H1 (cell line): ENCODE data around the gene EXD1. TPM values are rescaled to one million over a fixed set of nuclear protein-coding genes. Genes with fewer than 3 reads are reported as not detected.

Experiments
- CTCF ChIA-PET: fragments of 300-600 bp; sonication (Branson Sonifier 250); formaldehyde crosslinking; loops from one replicate; lab custom pipeline; 2021; ENCODE audit not compliant: partially characterized antibody; lab: Charles Lee
- POLR2A ChIA-PET: fragments of 300-600 bp; sonication (Branson Sonifier 250); formaldehyde crosslinking; loops from one replicate; lab custom pipeline; 2021; ENCODE audit warnings: inconsistent platforms; ENCODE audit not compliant: partially characterized antibody; lab: Charles Lee
- DNase-seq, 2 experiments: peaks; one replicate each; pipeline versions ENCODE4 v3.0.0 to v3.0.0-alpha.2; 2010 to 2022; ENCODE audit warnings: low spot score in 2 of 2, low read depth in 1 of 2, mixed read lengths in 1 of 2
- FAIRE-seq: peaks from 2 replicates; lab custom pipeline; 2011; peaks lifted over from hg19 to GRCh38; lab: Jason Lieb, UNC
- H2AFZ ChIP-seq: 2 replicates; pipeline ENCODE4 v1.8.1; 2012; ENCODE audit warnings: low read length, inconsistent platforms
- H2AK5ac ChIP-seq: 2 replicates; pipeline ENCODE4 v1.6.1; 2013; ENCODE audit warnings: low read depth, low read length
- H2BK120ac ChIP-seq: replicated peaks from 2 replicates; pipeline ENCODE3; 2013; ENCODE audit warnings: low read depth, low read length, inconsistent platforms
- H2BK12ac ChIP-seq: 2 replicates; pipeline ENCODE4 v1.6.1; 2013; ENCODE audit warnings: low read depth, low read length
- H2BK15ac ChIP-seq: 2 replicates; pipeline ENCODE4 v1.6.1; 2013; ENCODE audit warnings: low read length
- H2BK20ac ChIP-seq: 2 replicates; pipeline ENCODE4 v1.6.1; 2013; ENCODE audit warnings: low read length
- H2BK5ac ChIP-seq: 2 replicates; pipeline ENCODE4 v1.6.1; 2013; ENCODE audit warnings: low read depth, low read length
- H3K14ac ChIP-seq: 2 replicates; pipeline ENCODE4 v1.6.1; 2013; ENCODE audit warnings: inconsistent platforms; ENCODE audit not compliant: insufficient read length
- H3K18ac ChIP-seq: 2 replicates; pipeline ENCODE4 v1.6.1; 2013; ENCODE audit warnings: low read length; ENCODE audit errors: extremely low read depth
- H3K23ac ChIP-seq: 2 replicates; pipeline ENCODE4 v1.6.1; 2013; ENCODE audit warnings: inconsistent platforms; ENCODE audit not compliant: insufficient read length
- H3K23me2 ChIP-seq: 2 replicates; pipeline ENCODE4 v1.6.1; 2013; ENCODE audit warnings: low read depth, low read length
- H3K27ac ChIP-seq: 2 replicates; pipeline ENCODE4 v1.6.1; 2011; ENCODE audit warnings: low read depth, low read length, inconsistent platforms
- H3K27me3 ChIP-seq, 4 experiments: replicated peaks in 1 of 4; 1 replicate in 1 of 4; 2 replicates in 3 of 4; pipeline versions ENCODE4 v1.6.1 to v1.8.1; 2011 to 2013; ENCODE audit warnings: low read length in 3 of 4, mild to moderate bottlenecking in 3 of 4, inconsistent platforms in 2 of 4, mixed read lengths in 2 of 4, moderate library complexity in 1 of 4; ENCODE audit not compliant: control insufficient read depth in 3 of 4, insufficient read depth in 3 of 4; ENCODE audit errors: extremely low read depth in 1 of 4
- H3K36me3 ChIP-seq, 4 experiments: 2 replicates each; pipeline versions ENCODE4 v1.6.1 to v1.8.1; 2011 to 2013; ENCODE audit warnings: mild to moderate bottlenecking in 4 of 4, low read length in 3 of 4, moderate library complexity in 2 of 4, control low read depth in 1 of 4, inconsistent platforms in 1 of 4; ENCODE audit not compliant: insufficient read depth in 4 of 4, control insufficient read depth in 2 of 4
- H3K4ac ChIP-seq: replicated peaks from 2 replicates; pipeline ENCODE3; 2013; ENCODE audit warnings: low read length, low read depth, mixed read lengths, inconsistent platforms; ENCODE audit not compliant: insufficient read length
- H3K4me1 ChIP-seq, 4 experiments: replicated peaks in 1 of 4; 1 replicate in 1 of 4; 2 replicates in 3 of 4; pipeline versions ENCODE4 v1.6.1 to v1.8.1; 2011 to 2013; ENCODE audit warnings: low read length in 3 of 4, inconsistent platforms in 2 of 4, mixed read lengths in 1 of 4; ENCODE audit not compliant: insufficient read depth in 4 of 4, control insufficient read depth in 3 of 4
- H3K4me2 ChIP-seq, 2 experiments: 2 replicates each; pipeline versions ENCODE4 v1.6.1 to v1.8.1; 2011 to 2013; ENCODE audit warnings: low read depth in 2 of 2, low read length in 2 of 2, control low read depth in 1 of 2, inconsistent platforms in 1 of 2, mild to moderate bottlenecking in 1 of 2; ENCODE audit not compliant: insufficient read depth in 1 of 2
- H3K4me3 ChIP-seq, 4 experiments: fragments of 200-600, 300-600 bp in 1 of 4; sonication (generic), shearing (Covaris generic), sonication (Bioruptor Twin) in 1 of 4; 2 replicates each; pipeline versions ENCODE4 v1.5.1 to v1.8.1; 2011 to 2016; ENCODE audit warnings: low read length in 4 of 4, low read depth in 3 of 4, control low read depth in 2 of 4, inconsistent platforms in 2 of 4, mild to moderate bottlenecking in 2 of 4, mixed read lengths in 1 of 4, moderate library complexity in 1 of 4; ENCODE audit not compliant: insufficient read depth in 2 of 4; ENCODE audit errors: extremely low read depth in 1 of 4
- H3K56ac ChIP-seq: replicated peaks from 2 replicates; pipeline ENCODE3; 2013; ENCODE audit warnings: low read depth, mild to moderate bottlenecking, mixed read lengths, low read length, inconsistent platforms; ENCODE audit not compliant: insufficient read length
- H3K79me1 ChIP-seq: 2 replicates; pipeline ENCODE4 v1.6.1; 2013; ENCODE audit warnings: low read depth, low read length, control low read depth
- H3K79me2 ChIP-seq, 2 experiments: 2 replicates each; pipeline versions ENCODE4 v1.6.1 to v1.8.1; 2012 to 2013; ENCODE audit warnings: low read length in 2 of 2, mild to moderate bottlenecking in 2 of 2, inconsistent platforms in 1 of 2; ENCODE audit not compliant: insufficient read depth in 2 of 2, control insufficient read depth in 1 of 2
- H3K9ac ChIP-seq, 4 experiments: replicated peaks in 1 of 4; 1 replicate in 1 of 4; 2 replicates in 3 of 4; pipeline versions ENCODE4 v1.6.1 to v1.8.1; 2011 to 2013; ENCODE audit warnings: low read depth in 3 of 4, low read length in 3 of 4, control low read depth in 2 of 4, mild to moderate bottlenecking in 2 of 4, moderate library complexity in 2 of 4, inconsistent platforms in 1 of 4; ENCODE audit errors: extremely low read depth in 1 of 4
- H3K9me3 ChIP-seq, 2 experiments: 2 replicates each; pipeline versions ENCODE4 v1.6.1 to v1.8.1; 2012 to 2013; ENCODE audit warnings: mild to moderate bottlenecking in 2 of 2, moderate library complexity in 2 of 2, control low read depth in 1 of 2, inconsistent platforms in 1 of 2, low read depth in 1 of 2, low read length in 1 of 2, mixed read lengths in 1 of 2; ENCODE audit not compliant: insufficient read depth in 2 of 2
- H4K20me1 ChIP-seq, 2 experiments: replicated peaks in 1 of 2; 2 replicates each; pipeline versions ENCODE3 to v1.8.1; 2011 to 2013; ENCODE audit warnings: inconsistent platforms in 2 of 2, low read length in 2 of 2, mild to moderate bottlenecking in 1 of 2; ENCODE audit not compliant: insufficient read depth in 2 of 2, control insufficient read depth in 1 of 2
- H4K5ac ChIP-seq: 2 replicates; pipeline ENCODE4 v1.6.1; 2013; ENCODE audit warnings: low read length, low read depth, mixed read lengths, inconsistent platforms; ENCODE audit not compliant: insufficient read length
- H4K8ac ChIP-seq: 2 replicates; pipeline ENCODE4 v1.8.0; 2013; ENCODE audit warnings: mild to moderate bottlenecking, moderate library complexity, low read length, inconsistent platforms; ENCODE audit not compliant: insufficient read depth; ENCODE audit errors: extremely low read depth
- H4K91ac ChIP-seq: replicated peaks from 2 replicates; pipeline ENCODE3; 2013; ENCODE audit warnings: low read length, mixed read lengths, inconsistent platforms; ENCODE audit not compliant: insufficient read length
- CHD1 ChIP-seq: IDR thresholded peaks from 2 replicates; pipeline ENCODE4 v1.6.1; 2012; ENCODE audit warnings: low read depth, low read length, improper control_type of control experiment
- EP300 ChIP-seq, 2 experiments: IDR thresholded peaks; 1 replicate in 1 of 2; 2 replicates in 1 of 2; pipeline ENCODE4 v1.6.1; 2011 to 2012; ENCODE audit warnings: low read depth in 2 of 2, low read length in 2 of 2, mild to moderate bottlenecking in 2 of 2, borderline replicate concordance in 1 of 2, inconsistent platforms in 1 of 2, moderate library complexity in 1 of 2
- JUN ChIP-seq: IDR thresholded peaks from 2 replicates; pipeline ENCODE4 v1.6.1; 2011; ENCODE audit warnings: low read depth, mild to moderate bottlenecking, improper control_type of control experiment, low read length
- WGBS, 2 experiments: shearing (Covaris generic) in 1 of 2; methylation state at CpG; one replicate each; pipeline versions ENCODE4 v1.1.6 to v1.1.7; 2013 to 2015; ENCODE audit warnings: low lambda C conversion rate in 2 of 2, mixed read lengths in 2 of 2, inconsistent platforms in 1 of 2, low coverage in 1 of 2, missing lambda C conversion rate in 1 of 2; ENCODE audit not compliant: insufficient replicate concordance in 2 of 2, insufficient coverage in 1 of 2, insufficient read length in 1 of 2; ENCODE audit errors: extremely low coverage in 1 of 2, missing lambda C conversion rate in 1 of 2; 5-methylcytosine and 5-hydroxymethylcytosine counted together
- polyA plus RNA-seq, 7 experiments: library from polyadenylated mRNA; depleted of rRNA in 3 of 7; stranded (reverse) in 5 of 7; unstranded in 2 of 7; fragments of >200 nt in 5 of 7; fragments of 200-250 nt in 2 of 7; gene quantifications; 1 replicate in 5 of 7; 2 replicates in 1 of 7; 4 replicates in 1 of 7; pipeline versions ENCODE4 v1.2.1 to v1.2.3, GENCODE V29; 2011 to 2013; ENCODE audit warnings: missing spikeins in 2 of 7, mixed read lengths in 2 of 7
- total RNA-seq: library from RNA; stranded (reverse); fragmentation: NEBNext Ultra II Directional; extraction: Animal tissue kit (Norgen Biotek cat#: 25700); gene quantifications from 2 replicates; pipeline ENCODE4 v1.2.1, GENCODE V29; 2021

Gene EXD1
- total and polyA plus RNA-seq, 2 of the 8 experiments (the other 6 are each of a cell fraction or from before 2014, with no cell fraction given): 0.06 to 0.54 TPM

DNA sequence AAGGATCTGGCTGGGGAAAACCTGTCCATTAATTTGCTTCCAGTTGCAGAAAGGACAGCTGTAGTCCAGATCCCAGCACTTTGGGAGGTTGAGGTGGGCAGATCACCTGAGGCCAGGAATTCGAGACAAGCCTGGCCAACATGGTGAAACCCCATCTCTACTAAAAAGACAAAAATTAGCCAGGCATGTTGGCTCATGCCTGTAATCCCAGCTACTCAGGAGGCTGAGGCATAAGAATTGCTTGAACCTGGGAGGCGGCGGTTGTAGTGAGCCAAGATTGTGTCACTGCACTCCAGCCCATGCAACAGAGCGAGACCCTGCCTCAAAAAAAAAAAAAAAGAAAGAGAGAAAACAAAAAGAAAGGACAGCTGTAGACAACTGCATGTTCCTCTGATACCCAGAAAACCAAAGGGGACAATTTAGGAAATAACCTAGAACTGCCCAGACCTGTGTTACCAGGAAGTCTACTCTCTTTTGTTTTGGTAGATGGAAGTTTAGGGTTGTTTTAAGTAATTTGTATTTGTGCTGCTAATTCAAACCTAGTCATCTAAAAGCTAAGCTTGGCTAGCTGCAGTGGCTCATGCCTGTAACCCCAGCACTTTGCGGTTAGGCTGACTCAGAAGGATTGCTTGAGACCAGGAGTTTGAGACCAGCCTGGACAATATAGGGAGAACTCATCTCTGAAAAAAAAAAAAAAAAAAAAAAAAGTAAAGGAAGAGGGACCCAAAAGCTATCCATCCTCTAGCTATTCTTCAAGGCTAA, 22.7 kb downstream of the EXD1 start:
- Histone ChIP-seq H3K79me1 (no peaks in the 10 kb centered on the region), H3K9ac (no peak overlapping the region), H3K27me3 (no peaks in the 10 kb centered on the region), H3K4me1 (no peaks in the 10 kb centered on the region; a peak in 1 of 7 replicates), H3K79me2 (no peaks in the 10 kb centered on the region), H3K14ac (no peak overlapping the region), H4K5ac (no peak overlapping the region), H2BK12ac (no peak overlapping the region), H3K56ac (no peak overlapping the region), H4K20me1 (no peaks in the 10 kb centered on the region), H3K4ac (no peak overlapping the region), H4K91ac (no peak overlapping the region), H2BK120ac (no peak overlapping the region), H3K9me3 (no peaks in the 10 kb centered on the region)
- 85% methylated on average over 5 of the region's 5 CpGs; no CpG with 5 or more reads in 1 of the 2 experiments for WGBS, 2 experiments
- no peak for DNase-seq
- POLR2A ChIA-PET: interaction anchor here (0.6 kb wide), 2 partner anchors 38 to 50 kb away, joined by 3 read pairs; no protein-coding TSS in a partner anchor
- no peak for TF ChIP-seq CHD1
- no peak for TF ChIP-seq EP300 (IDR thresholded peaks at IDR 0.05; ENCODE audit: borderline replicate concordance in 1 of 2, low read depth in 2 of 2, low read length in 2 of 2)
- TF ChIP-seq JUN: no peak
- TF ChIP-seq, all 59 proteins: peak for 0
- H2BK15ac ChIP-seq: no peak overlapping the region
- H3K4me2 ChIP-seq: no peak overlapping the region
- no peak overlapping the region for H2AK5ac ChIP-seq
- no peak overlapping the region for H4K8ac ChIP-seq
- peak overlapping the region; percentile 87; the same call in 1 of the 2 replicates for H2AFZ ChIP-seq
- no peak for FAIRE-seq
- CTCF ChIA-PET: interaction anchor here (1.2 to 1.6 kb wide), 2 partner anchors 125 to 350 kb away, joined by 3 to 5 read pairs; partner anchors contain the start of gene NUSAP1
- H3K27ac ChIP-seq: no peak overlapping the region
- no peak overlapping the region for H3K18ac ChIP-seq
- no peak overlapping the region for H3K4me3 ChIP-seq
- H2BK5ac ChIP-seq: no peak overlapping the region
- H3K36me3 ChIP-seq: no peaks in the 10 kb centered on the region
- no peak overlapping the region for H3K23ac ChIP-seq
- no peaks in the 10 kb centered on the region for H3K23me2 ChIP-seq
- H2BK20ac ChIP-seq: no peak overlapping the region
